HG03571 (cell line): Measurements from ENCODE around the gene PLEKHA5.
"Not testable (repeated sequence)": the region's sequence is repeated elsewhere in the genome, so short reads cannot be mapped to it uniquely, and the experiment has no call there.

Source experiments
- ATAC-seq: cut with Tn5 transposase; IDR thresholded peaks from one replicate; pipeline ENCODE4 v1.9.1; 2021; ENCODE audit not compliant: unreplicated experiment

PLEKHA5 gene

DNA sequence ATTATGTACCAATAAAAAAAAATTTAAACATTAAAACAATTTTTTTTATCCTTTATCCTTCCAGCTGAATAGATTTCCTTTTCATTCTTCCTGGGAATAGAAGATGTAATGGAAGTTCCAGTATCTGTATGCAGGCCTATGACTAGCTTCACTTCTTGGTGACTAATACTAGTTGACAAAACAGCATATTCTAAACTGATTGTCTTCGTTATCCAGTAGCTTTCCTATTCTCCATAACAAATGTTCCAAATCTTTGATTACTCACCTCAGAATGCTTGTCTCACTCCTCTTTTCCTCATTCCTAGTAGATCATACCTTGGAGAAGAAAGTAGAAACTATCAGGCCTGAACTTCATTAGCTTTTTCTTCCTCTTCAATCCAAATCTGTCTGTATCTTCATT lies 70.7 kb downstream of the PLEKHA5 start:
- no peak for ATAC-seq

DNA sequence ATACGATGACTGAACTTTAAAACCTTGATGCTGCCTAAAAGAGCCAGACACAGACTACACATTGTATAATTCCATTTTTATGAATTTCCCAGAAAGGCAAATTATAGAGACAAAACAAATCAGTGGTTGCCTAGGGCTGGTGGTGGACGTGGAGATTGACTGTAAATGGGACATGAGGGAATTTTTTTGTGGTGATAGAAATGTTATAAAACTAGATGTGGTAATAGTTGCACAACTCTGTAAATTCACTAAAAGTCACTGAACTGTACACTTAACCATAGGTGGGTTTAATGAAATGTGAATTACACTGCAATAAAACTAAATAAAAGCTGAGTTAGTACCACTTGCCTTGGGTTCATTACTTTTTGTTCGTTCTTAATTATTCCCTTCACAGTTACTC lies 72.1 kb downstream of the PLEKHA5 start:
- ATAC-seq = no peak

DNA sequence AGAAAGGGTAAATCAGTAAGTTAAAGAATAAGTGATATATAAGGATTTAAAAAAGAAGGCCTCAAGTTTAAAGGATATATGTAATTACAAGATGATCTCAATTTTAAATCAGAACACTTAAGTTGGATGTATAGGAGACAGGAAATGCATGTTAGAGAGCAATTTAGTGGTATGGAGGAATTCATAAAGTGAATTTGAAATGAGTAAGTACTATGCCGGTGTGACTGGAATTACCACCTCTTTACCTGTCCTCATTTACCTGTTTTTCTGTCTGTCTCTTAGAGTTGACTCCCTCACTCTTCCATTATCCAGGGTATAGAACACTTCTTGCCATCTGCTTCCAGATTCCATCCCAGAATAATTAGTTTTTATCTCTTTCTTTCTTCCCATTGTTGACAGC lies 73.5 kb downstream of the PLEKHA5 start:
- ATAC-seq = no peak

- ATAC-seq = no peak
These were observed 74.3 kb downstream of the PLEKHA5 start for GRCh38 chr12:19203539-19204506.

DNA sequence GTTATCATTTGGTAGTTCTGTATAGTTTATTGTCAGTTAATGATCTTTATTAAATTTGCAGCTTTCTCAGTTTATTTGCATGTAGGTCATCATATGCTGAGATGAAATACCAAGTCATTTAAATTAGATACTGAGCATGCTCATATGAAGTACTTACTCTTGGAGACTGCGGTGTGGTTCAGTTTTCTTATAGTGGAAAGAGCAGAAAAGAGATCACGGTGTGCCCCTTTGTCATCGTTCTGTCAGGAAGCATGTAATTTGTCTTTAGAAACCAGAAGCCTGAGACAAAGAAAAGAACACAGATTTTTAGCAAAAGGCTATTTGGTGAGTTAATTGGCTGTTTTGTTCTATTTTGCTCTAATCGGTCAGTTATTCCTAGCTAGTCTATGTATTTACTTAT lies 75.6 kb downstream of the PLEKHA5 start:
- no peak for ATAC-seq

DNA sequence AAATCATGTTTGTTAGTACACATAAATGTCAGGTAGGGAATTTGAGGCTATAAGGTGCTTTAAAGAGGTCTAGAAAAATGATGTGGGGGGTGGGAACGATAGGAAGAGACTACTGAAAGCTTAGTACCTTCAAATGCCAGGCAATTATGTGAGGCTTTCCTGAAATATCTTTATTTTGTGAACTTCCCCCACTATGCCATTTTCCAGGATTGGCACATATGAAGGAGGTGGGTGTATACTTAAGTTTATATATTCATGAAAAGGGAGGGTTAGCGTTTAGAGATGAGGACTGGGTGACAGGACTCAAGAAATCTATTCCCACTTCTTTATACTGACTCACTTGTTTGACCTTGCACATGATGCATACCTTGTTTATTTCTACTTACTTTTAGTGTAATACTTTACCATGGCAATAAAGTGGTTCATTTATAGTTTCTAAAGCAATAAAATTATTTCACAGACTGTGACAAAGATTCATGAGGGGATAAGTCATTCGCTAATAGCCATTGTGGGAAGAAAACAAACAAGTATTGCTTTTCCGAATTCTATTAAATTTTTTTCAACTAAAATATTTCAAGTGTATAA lies 77.1 kb downstream of the PLEKHA5 start:
- ATAC-seq = no peak

GRCh38 chr12:19208456-19208855 lies 78.9 kb downstream of the PLEKHA5 start:
- ATAC-seq = no peak

DNA sequence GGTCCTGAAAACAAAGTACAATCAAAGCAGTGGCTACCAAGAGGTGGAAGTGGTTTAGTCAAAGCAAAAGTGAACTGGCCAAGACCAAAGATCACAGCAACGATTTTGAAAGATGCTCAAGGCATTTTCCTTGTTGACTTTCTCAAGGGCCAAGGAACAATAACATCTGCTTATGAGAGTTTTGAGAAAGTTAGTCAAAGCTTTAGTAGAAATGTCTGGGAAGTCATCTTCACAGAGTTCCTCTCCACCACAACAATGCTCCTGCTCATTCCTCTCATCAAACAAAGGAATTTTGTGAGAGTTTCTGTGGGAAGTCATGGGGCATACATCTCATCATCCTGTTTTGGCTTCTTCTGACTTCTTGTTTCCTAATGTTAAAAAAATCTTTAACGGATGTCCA lies 80.1 kb downstream of the PLEKHA5 start:
- ATAC-seq = no peak

DNA sequence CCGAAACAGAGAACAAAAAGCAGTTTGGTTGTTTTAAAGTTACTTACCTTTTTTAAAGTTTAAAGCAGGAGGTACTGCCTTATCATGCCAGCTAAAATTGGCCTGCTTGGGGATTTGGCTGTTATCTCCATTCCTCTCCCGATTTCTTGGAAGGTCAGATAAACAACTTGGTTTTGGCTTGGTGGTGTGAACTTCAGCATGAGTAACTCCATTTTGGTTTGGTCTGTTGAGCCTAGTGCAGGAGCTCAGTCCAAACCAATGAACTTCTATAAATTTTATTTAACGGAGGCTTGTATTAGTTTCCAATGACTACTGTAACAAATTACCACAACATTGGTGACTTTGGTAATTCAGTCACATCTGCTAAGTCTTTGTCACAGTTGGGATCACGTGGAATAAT lies 82.3 kb downstream of the PLEKHA5 start:
- no peak for ATAC-seq

GRCh38 chr12:19212245-19212644 lies 82.7 kb downstream of the PLEKHA5 start:
- ATAC-seq = no peak

- ATAC-seq = no peak
These were observed 84.5 kb downstream of the PLEKHA5 start for GRCh38 chr12:19214020-19214419.

- no peak for ATAC-seq
These were observed 85.6 kb downstream of the PLEKHA5 start for GRCh38 chr12:19215115-19215514.

GRCh38 chr12:19217446-19217845 lies 87.9 kb downstream of the PLEKHA5 start:
- no peak for ATAC-seq

GRCh38 chr12:19220205-19220604 lies 90.7 kb downstream of the PLEKHA5 start:
- ATAC-seq = no peak

DNA sequence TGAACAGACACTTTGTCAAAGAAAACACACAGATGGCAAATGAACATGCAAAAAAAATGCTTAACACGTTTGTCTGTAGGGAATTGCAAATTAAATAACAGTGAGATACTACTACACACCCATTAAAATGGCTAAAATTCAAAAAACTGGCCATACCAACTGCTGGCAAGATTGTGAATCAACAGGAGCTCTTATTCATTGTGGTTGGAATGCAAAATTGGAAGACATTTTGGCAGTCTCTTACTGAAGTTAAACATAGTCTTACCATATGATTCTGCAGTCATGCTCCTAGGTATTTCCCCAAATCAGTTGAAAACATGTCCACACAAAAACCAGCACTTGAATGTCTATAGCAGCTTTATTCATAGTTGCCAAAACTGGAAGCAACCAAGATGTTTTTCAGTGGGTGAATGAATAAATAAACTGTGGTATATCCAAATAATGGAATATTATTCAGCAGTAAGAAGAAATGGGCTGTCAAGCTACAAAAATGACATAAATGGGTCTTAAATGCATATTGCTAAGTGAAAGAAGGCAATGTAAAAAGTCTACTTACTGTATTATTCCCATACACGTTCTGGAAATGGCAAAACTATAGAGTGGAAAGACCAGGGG lies 91.4 kb downstream of the PLEKHA5 start:
- no peak for ATAC-seq

DNA sequence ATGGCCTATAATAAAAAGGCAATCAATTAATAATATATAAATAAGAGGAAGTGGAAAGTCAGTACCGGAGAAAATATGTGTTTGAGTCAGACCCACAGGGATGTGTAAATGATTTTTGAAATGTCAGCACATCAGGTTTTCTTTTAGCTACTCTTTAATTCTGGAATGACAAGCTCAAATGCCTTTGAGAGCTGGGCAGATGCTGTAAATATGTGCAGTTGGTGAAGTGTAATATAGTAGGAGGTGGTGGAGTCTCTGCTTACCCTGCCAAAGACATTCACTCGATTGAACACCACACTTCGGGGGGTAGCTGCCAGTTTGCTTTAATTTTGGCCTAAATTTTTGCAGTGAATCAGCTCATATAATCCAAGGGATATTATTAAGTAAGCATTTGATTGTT lies 93.0 kb downstream of the PLEKHA5 start:
- no peak for ATAC-seq

DNA sequence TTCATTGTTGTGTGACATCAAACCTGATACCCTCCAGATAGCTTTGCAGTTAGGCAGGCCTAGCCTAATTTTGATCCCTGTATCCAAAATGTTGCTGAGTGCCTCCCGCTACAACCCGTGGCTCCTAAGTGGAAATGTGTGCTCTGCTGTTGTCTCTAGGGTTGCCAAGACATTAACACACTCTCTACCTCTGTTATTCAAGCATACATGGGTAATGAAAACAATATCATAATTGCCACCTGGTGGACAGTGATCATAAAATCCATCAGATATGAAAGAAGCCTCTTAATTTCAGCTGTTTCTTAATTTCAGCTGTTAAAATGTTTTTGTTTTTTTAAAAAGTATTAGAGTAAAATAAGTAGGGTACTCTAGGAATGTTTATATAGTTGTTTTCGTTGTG lies 93.5 kb downstream of the PLEKHA5 start:
- ATAC-seq = no peak

- no peak for ATAC-seq
These were observed 94.2 kb downstream of the PLEKHA5 start for GRCh38 chr12:19223695-19224094.

GRCh38 chr12:19224746-19225145 lies 95.2 kb downstream of the PLEKHA5 start:
- ATAC-seq = no peak

- no peak for ATAC-seq
These were observed 97.8 kb downstream of the PLEKHA5 start for GRCh38 chr12:19227190-19227879.

DNA sequence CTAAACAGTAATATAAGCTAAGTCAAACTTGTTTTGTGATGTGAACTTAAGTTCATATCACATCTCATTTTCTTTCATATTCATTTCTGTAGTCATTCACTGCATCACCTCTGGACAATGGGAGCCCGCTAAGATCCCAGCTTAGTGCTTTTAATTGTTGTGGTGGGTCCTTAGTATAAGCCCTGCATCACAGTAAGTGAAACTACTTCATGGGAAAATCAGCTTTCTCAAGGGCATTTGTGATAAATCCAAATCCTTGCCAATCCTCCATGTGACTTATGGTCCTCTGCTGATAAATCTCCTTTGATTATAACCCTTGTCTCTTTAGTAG lies 98.3 kb downstream of the PLEKHA5 start:
- ATAC-seq = no peak

DNA sequence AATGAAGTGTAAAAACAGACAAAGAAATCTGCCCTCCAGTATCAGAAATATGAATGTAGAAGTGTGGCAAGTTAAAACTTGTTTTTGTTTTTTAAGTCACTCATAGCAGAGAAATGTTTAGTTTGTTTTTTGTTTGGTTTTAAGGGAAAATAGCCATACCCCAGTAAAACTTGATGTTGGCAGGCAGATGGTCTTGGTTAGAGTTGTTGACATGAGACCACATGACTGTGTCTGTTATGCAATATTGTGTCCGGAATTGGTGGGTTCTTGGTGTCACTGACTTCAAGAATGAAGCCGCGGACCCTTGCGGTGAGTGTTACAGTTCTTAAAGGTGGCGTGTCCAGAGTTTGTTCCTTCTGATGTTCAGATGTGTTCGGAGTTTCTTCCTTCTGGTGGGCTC lies 99.5 kb downstream of the PLEKHA5 start:
- ATAC-seq = not testable (repeated sequence)
